OCI-LY7 (cell line): Measurements from ENCODE around the gene LCOR. TPM values are rescaled to one million over a fixed set of nuclear protein-coding genes. Genes with fewer than 3 reads are reported as not detected.
A peak's percentile ranks its signal among the peaks of the same experiment; 100 is the strongest.

ENCODE experiments used
- Bru-seq: library from RNA; stranded (reverse); fragments of 400-500 nt; gene quantifications from one replicate; lab custom pipeline; 2021; lab: Mats Ljungman, UMichigan
- BruChase-seq, 2 experiments: library from RNA; stranded (reverse); fragments of 400-500 nt; gene quantifications; one replicate each; lab custom pipeline; 2021; lab: Mats Ljungman, UMichigan
- BruUV-seq: library from RNA; stranded (reverse); fragments of 400-500 nt; replicated peaks from 2 replicates; lab custom pipeline; 2021; lab: Mats Ljungman, UMichigan
- CTCF ChIA-PET: fragments of 300-600 bp; sonication (Branson Sonifier 250); formaldehyde crosslinking; loops from one replicate; lab custom pipeline; 2022; ENCODE audit warnings: antibody characterized with exemption; ENCODE audit not compliant: unreplicated experiment; lab: Charles Lee
- POLR2A ChIA-PET: fragments of 300-600 bp; sonication (Branson Sonifier 250); formaldehyde crosslinking; loops from one replicate; lab custom pipeline; 2022; ENCODE audit warnings: antibody characterized with exemption; lab: Charles Lee
- DNase-seq: peaks from one replicate; pipeline ENCODE4 v3.0.0-alpha.2; 2015; ENCODE audit warnings: low spot score
- H2AFZ ChIP-seq: fragments of 200-600 bp; sonication (generic), shearing (Covaris generic); 2 replicates; pipeline ENCODE4 v1.6.1; 2014; ENCODE audit warnings: mild to moderate bottlenecking, antibody characterized with exemption, low read length, moderate library complexity
- H3K27ac ChIP-seq: fragments of 200-600 bp; sonication (generic); 2 replicates; pipeline ENCODE4 v1.5.1; 2014; ENCODE audit warnings: mixed run types, low read depth, mild to moderate bottlenecking, moderate library complexity, low read length, inconsistent platforms; ENCODE audit not compliant: poor library complexity, severe bottlenecking
- H3K36me3 ChIP-seq: fragments of 200-600 bp; sonication (generic); 2 replicates; pipeline ENCODE4 v1.6.1; 2014; ENCODE audit warnings: mild to moderate bottlenecking, antibody characterized with exemption, low read length, moderate library complexity, mixed read lengths; ENCODE audit not compliant: insufficient read depth
- H3K4me1 ChIP-seq: fragments of 200-600 bp; sonication (generic); 2 replicates; pipeline ENCODE4 v1.5.1; 2014; ENCODE audit warnings: mild to moderate bottlenecking, low read length; ENCODE audit not compliant: insufficient read depth, poor library complexity, severe bottlenecking
- H3K4me2 ChIP-seq: fragments of 200-600 bp; sonication (generic); 2 replicates; pipeline ENCODE4 v1.6.1; 2014; ENCODE audit warnings: mild to moderate bottlenecking, low read length
- H3K4me3 ChIP-seq: fragments of 200-600 bp; sonication (generic); 2 replicates; pipeline ENCODE4 v1.5.1; 2014; ENCODE audit warnings: mild to moderate bottlenecking, low read depth, low read length; ENCODE audit not compliant: poor library complexity, severe bottlenecking
- H3K79me2 ChIP-seq: fragments of 200-600 bp; sonication (generic); 2 replicates; pipeline ENCODE4 v1.6.1; 2016; ENCODE audit warnings: low read depth, mild to moderate bottlenecking, low read length, moderate library complexity, mixed read lengths; ENCODE audit not compliant: insufficient read depth
- H3K9me2 ChIP-seq: fragments of 200-600 bp; sonication (generic); 2 replicates; pipeline ENCODE4 v1.6.1; 2016; ENCODE audit warnings: mild to moderate bottlenecking, low read length, mixed read lengths; ENCODE audit not compliant: insufficient read depth
- H3K9me3 ChIP-seq: fragments of 200-600 bp; sonication (generic); 2 replicates; pipeline ENCODE4 v1.6.1; 2014; ENCODE audit warnings: mild to moderate bottlenecking, mixed run types, low read length, mixed read lengths
- H4K20me1 ChIP-seq: fragments of 200-600 bp; sonication (generic); 2 replicates; pipeline ENCODE4 v1.6.1; 2014; ENCODE audit warnings: mild to moderate bottlenecking, antibody characterized with exemption, low read length, moderate library complexity, mixed read lengths; ENCODE audit not compliant: insufficient read depth
- CTCF ChIP-seq: fragments of 200-600 bp; sonication (generic); conservative IDR thresholded peaks from 2 replicates; pipeline ENCODE4 v1.5.1; 2014; ENCODE audit warnings: mild to moderate bottlenecking, antibody characterized with exemption, low read length, moderate library complexity, mixed read lengths
- EZH2phosphoT487 ChIP-seq: fragments of 200-600 bp; sonication (generic); IDR thresholded peaks from 2 replicates; pipeline ENCODE4 v1.6.1; 2018; ENCODE audit warnings: low read depth, borderline replicate concordance, mild to moderate bottlenecking, mixed run types, antibody characterized with exemption, low read length, moderate library complexity, mixed read lengths
- intact Hi-C: fragments of 100-400 bp; cut with micrococcal nuclease; formaldehyde crosslinking; loops from one replicate; pipeline ENCODE4 v1.10.0; 2022; ENCODE audit not compliant: unreplicated experiment
- long read RNA-seq: library from polyadenylated mRNA; stranded (forward); transcript quantifications from one replicate; pipeline ENCODE4 v2.0.0, GENCODE V29; 2022
- total RNA-seq, 2 experiments: library from RNA; depleted of rRNA in 1 of 2; stranded (reverse); fragments of >200 nt in 1 of 2; shearing (Covaris generic) in 1 of 2; gene quantifications; 2 replicates each; pipeline ENCODE4 v1.2.3, GENCODE V29; 2014 to 2022

The LCOR gene
- total RNA-seq (2014; rRNA removed; shearing (Covaris generic)), result 17.1 and 32.1 TPM in 2 replicates
- total RNA-seq (2022), result 54.5 and 58.4 TPM in 2 replicates
- percentile 93 among the genes with signal in this experiment for Bru-seq, nascent RNA
- percentile 89 among the genes with signal in this experiment for BruChase-seq, experiment 1, labeled RNA remaining after a 6-hour chase
- percentile 92 among the genes with signal in this experiment for BruChase-seq, experiment 2, labeled RNA remaining after a 2-hour chase
- long read RNA-seq, full-length matches to known transcripts, result 5 of 31 reads
- long read RNA-seq, partial matches to known transcripts, result 1 of 31 reads
- long read RNA-seq, other reads (novel, unspliced or antisense), result 25 of 31 reads

GRCh38 chr10:96831867-96832720, at the start of gene LCOR:
Gene LCOR, plus strand, starts transcription at chr10:96832298. Its CDS starts 116,760 bp downstream, at chr10:96949058.
- peak within 1 kb of the TSS; percentile 92; the same call in 1 of the 2 replicates for H2AFZ ChIP-seq
- peak within 1 kb of the TSS; percentile 96 for H3K4me2 ChIP-seq
- H3K9me3 ChIP-seq, result no peaks in the 10 kb centered on the region
- BruUV-seq, result no TSS peak
- intact Hi-C loops, result loop anchor here (2.0 to 5.0 kb wide), 6 partner anchors 45 to 560 kb away; partner anchors contain the start of genes BLNK and TM9SF3
- H3K79me2 ChIP-seq, result peaks cover 50% of the 10 kb centered on the region
- ChIA-PET POLR2A (interaction anchor here (1.6 to 1.7 kb wide), 4 partner anchors 43 to 76 kb away, joined by 5 to 13 read pairs (median 5); no protein-coding TSS in a partner anchor), CTCF (interaction anchor here (0.6 kb wide), 1 partner anchor 68 kb away, joined by 3 read pairs; no protein-coding TSS in a partner anchor)
- peaks cover 30% of the 10 kb centered on the region for H3K36me3 ChIP-seq
- H3K4me3 ChIP-seq, result peak within 1 kb of the TSS; percentile 95
- H3K9me2 ChIP-seq, result no peaks in the 10 kb centered on the region
- peak; percentile 94 for DNase-seq
- H3K27ac ChIP-seq, result peak within 1 kb of the TSS; percentile 89
- H3K4me1 ChIP-seq, result peaks cover 54% of the 10 kb centered on the region
- H4K20me1 ChIP-seq, result peaks cover 13% of the 10 kb centered on the region
- no peak for TF ChIP-seq EZH2phosphoT487
- TF ChIP-seq CTCF, result no peak

DNA sequence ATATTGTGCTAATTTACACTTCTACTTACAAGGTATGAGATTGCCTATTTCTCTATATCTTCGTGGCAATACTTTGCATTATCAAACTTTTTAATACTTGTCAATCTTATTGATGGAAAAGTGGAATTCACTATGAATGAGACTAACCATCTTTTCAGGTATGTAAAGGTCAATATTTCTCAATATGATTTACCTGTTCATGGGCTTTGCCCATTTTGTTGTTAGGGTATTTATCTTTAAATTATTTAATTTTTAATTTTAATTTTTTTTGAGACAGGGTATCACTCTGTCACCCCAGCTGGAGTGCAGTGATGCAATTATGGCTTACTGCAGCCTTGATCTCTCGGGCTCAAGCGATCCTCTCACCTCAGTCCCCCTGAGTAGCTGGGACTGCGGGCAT, 47.8 kb upstream of the LCOR start:
- BruUV-seq, result no TSS peak
- Histone ChIP-seq H3K4me3 (no peak overlapping the region), H4K20me1 (no peaks in the 10 kb centered on the region), H3K79me2 (no peaks in the 10 kb centered on the region), H3K27ac (no peak overlapping the region), H3K4me2 (no peak overlapping the region), H3K9me2 (no peaks in the 10 kb centered on the region), H3K36me3 (no peaks in the 10 kb centered on the region), H3K4me1 (peaks cover 17% of the 10 kb centered on the region), H3K9me3 (no peaks in the 10 kb centered on the region), H2AFZ (no peak overlapping the region)
- DNase-seq, result no peak
- TF ChIP-seq EZH2phosphoT487, result no peak
- TF ChIP-seq CTCF, result no peak
- ChIA-PET POLR2A (interaction anchor here (1.5 kb wide), 1 partner anchor 21 kb away, joined by 3 read pairs; no protein-coding TSS in a partner anchor), CTCF (no interaction called here)
- intact Hi-C loops, result no loop called here
